GM21825 (cell line): ENCODE measurements around the gene GRIA1.
A peak's percentile ranks its signal among the peaks of the same experiment; 100 is the strongest.

Experiments
- ATAC-seq: cut with Tn5 transposase; IDR thresholded peaks from one replicate; pipeline ENCODE4 v1.9.1; 2021; ENCODE audit warnings: mild to moderate bottlenecking, moderate library complexity; ENCODE audit not compliant: unreplicated experiment

The GRIA1 gene

GRCh38 chr5:153490118-153491037, at the start of gene GRIA1:
Gene GRIA1, plus strand, starts transcription at chr5:153490670.
- ATAC-seq, result no peak

DNA sequence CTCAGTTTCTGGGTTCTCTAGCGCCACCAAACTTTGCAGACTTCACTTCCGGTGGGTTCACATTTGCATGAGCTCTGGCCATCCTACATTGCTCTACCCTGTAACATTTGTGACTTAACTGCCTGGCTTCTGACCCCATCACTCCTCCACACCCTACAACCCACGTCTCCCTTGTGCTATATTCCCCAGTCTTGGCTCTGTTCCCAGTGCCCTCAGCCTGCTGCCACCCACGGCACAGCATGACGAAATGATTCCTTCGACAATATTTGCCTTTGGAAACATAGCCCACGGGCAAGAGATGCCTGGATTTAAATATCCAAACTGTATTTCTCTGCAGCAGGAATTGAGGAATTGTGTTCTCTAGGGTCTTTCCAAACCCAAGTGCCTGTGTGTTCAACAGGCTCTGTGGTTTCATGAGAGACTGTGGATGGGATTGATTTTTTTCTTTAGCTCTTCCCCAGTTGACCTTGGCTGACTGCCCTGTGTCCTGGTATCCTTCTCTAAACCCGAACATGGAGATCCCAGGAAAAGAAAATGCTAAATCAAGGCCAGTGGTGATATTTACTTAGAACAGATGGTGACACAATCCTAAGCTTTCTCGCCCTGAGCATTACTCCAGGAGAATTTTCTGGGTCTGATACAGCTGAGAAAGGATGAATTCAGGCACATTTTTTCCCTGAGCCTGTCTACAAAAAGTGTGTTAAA, 44.4 kb upstream of the GRIA1 start:
- no peak for ATAC-seq

GRCh38 chr5:153447534-153447933, 42.9 kb upstream of the GRIA1 start:
- no peak for ATAC-seq

DNA sequence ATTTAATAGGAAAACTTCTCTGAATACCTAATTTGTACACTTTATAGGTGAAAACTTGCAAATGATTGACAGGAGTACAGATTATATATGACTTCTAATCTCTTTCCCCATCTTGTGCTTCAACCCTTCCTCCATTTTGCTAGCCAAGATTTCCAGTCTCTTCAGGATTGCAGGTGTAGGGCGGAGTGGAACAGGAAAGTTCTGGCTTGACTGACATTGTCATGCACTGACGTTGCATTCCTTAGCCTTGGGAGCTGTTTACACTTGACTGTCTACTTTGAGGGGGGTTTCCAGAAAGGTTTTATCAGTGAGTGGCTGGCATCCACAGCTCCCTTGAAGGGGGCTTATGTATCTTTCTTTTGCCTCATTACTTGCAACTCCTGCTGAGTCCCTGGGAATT, 34.1 kb upstream of the GRIA1 start:
- no peak for ATAC-seq

GRCh38 chr5:153456993-153457392, 33.5 kb upstream of the GRIA1 start:
- ATAC-seq, result no peak

- ATAC-seq, result no peak
Observed at GRCh38 chr5:153458268-153458667, 32.2 kb upstream of the GRIA1 start.

GRCh38 chr5:153459051-153459743, 31.3 kb upstream of the GRIA1 start:
- ATAC-seq, result no peak

GRCh38 chr5:153460421-153460820, 30.0 kb upstream of the GRIA1 start:
- ATAC-seq, result no peak

GRCh38 chr5:153461341-153461740, 29.1 kb upstream of the GRIA1 start:
- no peak for ATAC-seq

- ATAC-seq, result no peak
Observed at GRCh38 chr5:153463806-153464205, 26.7 kb upstream of the GRIA1 start.

DNA sequence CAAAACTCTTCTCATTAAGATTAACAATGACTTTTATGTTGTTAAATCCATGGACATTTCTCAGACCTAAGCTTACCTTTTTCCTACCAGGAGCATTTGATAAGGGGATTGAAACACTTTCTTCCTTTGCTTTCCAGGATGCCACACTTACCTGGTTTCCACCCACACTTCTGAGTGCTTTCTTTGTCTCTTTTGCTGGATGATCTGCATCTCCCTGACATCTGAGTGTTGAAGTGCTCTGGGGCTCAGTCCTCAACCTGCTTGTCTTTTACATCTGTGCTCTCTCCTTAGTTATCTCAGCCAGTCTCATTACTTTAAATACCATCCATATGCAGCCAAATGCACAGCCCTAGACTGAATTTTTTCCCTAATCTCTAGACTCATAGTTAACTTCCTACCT, 22.9 kb upstream of the GRIA1 start:
- ATAC-seq, result no peak

DNA sequence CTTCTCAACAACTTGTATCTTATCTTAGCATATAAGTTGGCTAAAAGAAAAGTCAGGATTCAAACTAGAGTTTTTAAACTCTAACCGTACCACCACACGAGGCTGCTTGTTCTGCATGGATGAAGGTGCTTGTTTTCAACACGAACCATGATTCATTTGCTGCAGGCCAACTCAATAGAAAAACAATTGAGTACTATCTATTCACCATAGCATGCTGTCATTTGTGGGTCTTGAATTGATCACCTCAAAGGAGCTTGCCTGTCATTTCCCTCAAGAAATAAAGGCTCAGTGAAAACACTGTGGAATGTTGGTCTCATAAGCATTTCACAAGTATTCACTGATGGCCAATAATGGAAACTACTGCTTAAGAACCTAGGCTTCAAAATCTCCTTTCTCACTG, 21.0 kb upstream of the GRIA1 start:
- no peak for ATAC-seq

DNA sequence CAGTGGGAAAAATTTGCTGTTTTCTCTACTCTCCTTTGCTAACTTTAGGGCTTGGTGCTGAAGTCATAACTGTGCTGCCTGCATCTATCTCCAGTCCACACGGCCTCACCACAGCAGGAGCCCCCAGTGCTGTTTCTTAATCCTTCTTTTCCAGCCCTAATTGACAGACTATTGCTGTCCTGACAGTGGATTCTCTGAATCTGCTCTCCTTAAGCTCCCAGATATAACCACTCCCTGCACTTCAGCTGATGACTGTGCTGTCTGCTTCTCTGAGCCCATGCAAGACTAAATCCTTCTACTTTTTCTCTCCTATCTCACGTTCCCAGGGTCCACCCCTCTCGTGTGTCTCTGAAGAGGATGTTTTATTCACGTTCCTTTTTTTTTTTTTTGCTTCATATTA, 19.7 kb upstream of the GRIA1 start:
- no peak for ATAC-seq

GRCh38 chr5:153476767-153477166, 13.7 kb upstream of the GRIA1 start:
- no peak for ATAC-seq

- peak; percentile 97 for ATAC-seq
Observed at GRCh38 chr5:153480401-153480800, 10.1 kb upstream of the GRIA1 start.

DNA sequence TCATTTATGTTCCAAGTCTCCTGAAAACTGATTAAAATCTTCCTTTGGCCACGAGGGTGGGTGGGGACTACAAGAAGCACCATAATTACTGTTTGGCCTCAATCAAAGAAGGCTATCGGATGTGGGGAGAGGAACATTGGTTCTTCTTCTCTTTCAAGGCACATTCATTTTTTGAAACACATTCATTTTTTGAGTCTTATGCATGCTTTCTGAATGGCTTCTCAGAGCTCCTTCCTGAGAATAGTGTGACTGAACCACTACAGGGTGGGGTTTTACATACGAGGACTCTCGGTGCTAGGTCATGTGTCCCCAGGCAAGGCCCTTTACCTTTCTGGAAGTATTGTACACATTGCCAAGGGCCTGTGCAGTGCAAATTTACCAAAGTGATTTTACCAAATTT, 7.0 kb upstream of the GRIA1 start:
- no peak for ATAC-seq

GRCh38 chr5:153485641-153486040, 4.8 kb upstream of the GRIA1 start:
- no peak for ATAC-seq

DNA sequence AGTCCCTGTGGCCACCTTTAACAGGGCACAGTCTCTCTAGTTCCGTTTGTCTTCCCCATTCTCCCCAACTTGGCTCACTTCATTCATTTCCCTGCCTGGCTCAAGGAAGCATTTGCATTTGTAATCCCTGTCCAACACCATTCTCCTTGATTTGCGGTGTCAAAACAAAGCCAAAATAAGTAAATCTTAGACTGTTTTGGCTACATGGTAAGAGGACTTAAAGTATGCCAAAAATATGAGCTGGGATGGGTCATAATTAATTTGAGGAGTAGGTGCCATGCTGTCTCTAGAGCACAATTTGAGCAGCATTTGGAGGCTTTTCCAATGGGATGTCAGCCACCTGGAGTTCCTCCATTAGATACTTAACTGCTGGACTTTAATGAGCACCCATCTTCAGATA, 3.7 kb upstream of the GRIA1 start:
- ATAC-seq, result no peak

- ATAC-seq, result no peak
Observed at GRCh38 chr5:153489611-153490010, 859 bp upstream of the GRIA1 start.

- no peak for ATAC-seq
Observed at GRCh38 chr5:153491038-153491744, 721 bp downstream of the GRIA1 start.

DNA sequence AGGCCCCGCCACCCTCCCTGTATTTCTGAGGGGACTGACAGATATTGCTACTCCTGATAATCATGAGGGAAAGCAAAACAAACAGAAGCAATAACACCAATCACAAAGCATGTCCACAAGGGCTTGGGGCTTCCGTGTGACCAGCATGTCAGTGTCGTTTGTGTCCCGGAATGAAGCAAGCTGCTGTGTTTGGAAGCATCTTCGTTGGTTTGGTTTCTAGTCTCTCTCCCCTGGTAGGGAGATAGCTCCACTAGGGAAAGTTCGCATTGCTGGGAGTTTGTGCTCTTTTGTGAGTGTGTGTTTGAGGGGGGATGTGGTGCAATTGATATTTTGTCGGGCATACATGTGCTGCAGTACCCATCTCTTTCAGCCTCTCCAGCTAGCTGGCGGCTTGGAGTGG, 1.4 kb downstream of the GRIA1 start:
- ATAC-seq, result no peak
